GM21529 (cell line): ENCODE measurements around the gene DIS3L2.
"Not testable (repeated sequence)": the region's sequence is repeated elsewhere in the genome, so short reads cannot be mapped to it uniquely, and the experiment has no call there.

Experiments used
- ATAC-seq: cut with Tn5 transposase; IDR thresholded peaks from one replicate; pipeline ENCODE4 v1.9.1; 2021; ENCODE audit not compliant: unreplicated experiment

The DIS3L2 gene

GRCh38 chr2:232363064-232363783 is 401.7 kb downstream of the DIS3L2 start:
- ATAC-seq = peak; percentile 7

- peak; percentile 73 for ATAC-seq
These were observed 402.5 kb downstream of the DIS3L2 start for GRCh38 chr2:232363784-232364615.

- ATAC-seq = not testable (repeated sequence)
These were observed 403.5 kb downstream of the DIS3L2 start for GRCh38 chr2:232364806-232365594.

GRCh38 chr2:232365621-232366321 is 404.3 kb downstream of the DIS3L2 start:
- no peak for ATAC-seq

GRCh38 chr2:232366461-232366860 is 404.9 kb downstream of the DIS3L2 start:
- not testable (repeated sequence) for ATAC-seq

GRCh38 chr2:232367016-232367415 is 405.5 kb downstream of the DIS3L2 start:
- no peak for ATAC-seq

GRCh38 chr2:232367591-232368233 is 406.2 kb downstream of the DIS3L2 start:
- no peak for ATAC-seq

- no peak for ATAC-seq
These were observed 406.8 kb downstream of the DIS3L2 start for GRCh38 chr2:232368311-232368731.

GRCh38 chr2:232369126-232369951 is 407.8 kb downstream of the DIS3L2 start:
- no peak for ATAC-seq

GRCh38 chr2:232370007-232370406 is 408.5 kb downstream of the DIS3L2 start:
- not testable (repeated sequence) for ATAC-seq

GRCh38 chr2:232372231-232373208 is 411.0 kb downstream of the DIS3L2 start:
- no peak for ATAC-seq

- no peak for ATAC-seq
These were observed 412.8 kb downstream of the DIS3L2 start for GRCh38 chr2:232374356-232374755.

- no peak for ATAC-seq
These were observed 413.7 kb downstream of the DIS3L2 start for GRCh38 chr2:232375164-232375563.

GRCh38 chr2:232376260-232376659 is 414.7 kb downstream of the DIS3L2 start:
- no peak for ATAC-seq

- no peak for ATAC-seq
These were observed 415.2 kb downstream of the DIS3L2 start for GRCh38 chr2:232376713-232377112.

- ATAC-seq = no peak
These were observed 415.8 kb downstream of the DIS3L2 start for GRCh38 chr2:232377319-232377718.

GRCh38 chr2:232377841-232378734 is 416.6 kb downstream of the DIS3L2 start:
- no peak for ATAC-seq
